Endodermal cell (in vitro differentiated cells): ENCODE results near the gene BAD. TPM values are rescaled to one million over a fixed set of nuclear protein-coding genes. Genes with fewer than 3 reads are reported as not detected.
A peak's percentile ranks its signal among the peaks of the same experiment; 100 is the strongest.

Experiments used
- DNase-seq: peaks from one replicate; pipeline ENCODE4 v3.0.0-alpha.2; 2017
- H3K27ac ChIP-seq: 2 replicates; pipeline ENCODE4 v1.5.1; 2013; ENCODE audit warnings: mild to moderate bottlenecking, low read depth, low read length, moderate library complexity
- H3K27me3 ChIP-seq: 2 replicates; pipeline ENCODE4 v1.6.1; 2013; ENCODE audit warnings: mild to moderate bottlenecking, low read length, moderate library complexity; ENCODE audit not compliant: insufficient read depth, control insufficient read depth, poor library complexity, severe bottlenecking
- H3K36me3 ChIP-seq: 2 replicates; pipeline ENCODE4 v1.7.0; 2013; ENCODE audit warnings: mild to moderate bottlenecking, low read length, moderate library complexity; ENCODE audit not compliant: control insufficient read depth, insufficient read depth
- H3K4me1 ChIP-seq: one replicate; pipeline ENCODE4 v1.7.0; 2013; ENCODE audit warnings: low read length; ENCODE audit not compliant: control insufficient read depth, insufficient read depth
- H3K4me3 ChIP-seq: 2 replicates; pipeline ENCODE4 v1.5.1; 2013; ENCODE audit warnings: mild to moderate bottlenecking, low read length, moderate library complexity
- H3K9ac ChIP-seq: 2 replicates; pipeline ENCODE4 v1.6.1; 2013; ENCODE audit warnings: mild to moderate bottlenecking, low read length, moderate library complexity; ENCODE audit not compliant: poor library complexity, severe bottlenecking; ENCODE audit errors: extremely low read depth
- H3K9me3 ChIP-seq: 2 replicates; pipeline ENCODE4 v1.6.1; 2013; ENCODE audit warnings: mild to moderate bottlenecking, low read length, moderate library complexity; ENCODE audit not compliant: control insufficient read depth
- H3K27ac Mint-ChIP-seq: 2 replicates; pipeline ENCODE4 v1.8.0; 2020; ENCODE audit warnings: mixed read lengths
- H3K27me3 Mint-ChIP-seq: 2 replicates; pipeline ENCODE4 v1.8.0; 2021; ENCODE audit warnings: mild to moderate bottlenecking, mixed read lengths; ENCODE audit not compliant: insufficient read depth
- H3K36me3 Mint-ChIP-seq: 2 replicates; pipeline ENCODE4 v1.8.0; 2020; ENCODE audit warnings: low read depth, mixed read lengths
- H3K4me1 Mint-ChIP-seq: 2 replicates; pipeline ENCODE4 v1.8.0; 2020; ENCODE audit warnings: mixed read lengths
- H3K4me3 Mint-ChIP-seq: 2 replicates; pipeline ENCODE4 v1.8.0; 2020; ENCODE audit warnings: mild to moderate bottlenecking, moderate library complexity, mixed read lengths
- H3K9me3 Mint-ChIP-seq: 2 replicates; pipeline ENCODE4 v1.8.0; 2020; ENCODE audit warnings: mild to moderate bottlenecking, mixed read lengths
- WGBS, 2 experiments: methylation state at CpG; one replicate each; pipeline versions ENCODE4 v1.1.5 to v1.1.7; 2013; ENCODE audit warnings: missing lambda C conversion rate in 2 of 2, mixed read lengths in 1 of 2; ENCODE audit not compliant: insufficient coverage in 1 of 2, insufficient read length in 1 of 2; 5-methylcytosine and 5-hydroxymethylcytosine counted together
- total RNA-seq, 2 donors: library from RNA; stranded (reverse); fragmentation: NEBNext Ultra II Directional in 1 of 2; extraction: Animal tissue kit (Norgen Biotek cat#: 25700) in 1 of 2; gene quantifications; 2 replicates in 1 of 2; 3 replicates in 1 of 2; pipeline ENCODE4 v1.2.1, GENCODE V29; 2021
- TF ChIP-seq, protein P1 (sequence below): fragments of 200-600 bp; sonication (generic); conservative IDR thresholded peaks from 2 replicates; pipeline ENCODE4 v1.5.0; 2021; ENCODE audit warnings: antibody characterized with exemption, mild to moderate bottlenecking

Gene BAD
- total RNA-seq, 2 donors from 2014 or later: 42.3 to 48.2 TPM

DNA sequence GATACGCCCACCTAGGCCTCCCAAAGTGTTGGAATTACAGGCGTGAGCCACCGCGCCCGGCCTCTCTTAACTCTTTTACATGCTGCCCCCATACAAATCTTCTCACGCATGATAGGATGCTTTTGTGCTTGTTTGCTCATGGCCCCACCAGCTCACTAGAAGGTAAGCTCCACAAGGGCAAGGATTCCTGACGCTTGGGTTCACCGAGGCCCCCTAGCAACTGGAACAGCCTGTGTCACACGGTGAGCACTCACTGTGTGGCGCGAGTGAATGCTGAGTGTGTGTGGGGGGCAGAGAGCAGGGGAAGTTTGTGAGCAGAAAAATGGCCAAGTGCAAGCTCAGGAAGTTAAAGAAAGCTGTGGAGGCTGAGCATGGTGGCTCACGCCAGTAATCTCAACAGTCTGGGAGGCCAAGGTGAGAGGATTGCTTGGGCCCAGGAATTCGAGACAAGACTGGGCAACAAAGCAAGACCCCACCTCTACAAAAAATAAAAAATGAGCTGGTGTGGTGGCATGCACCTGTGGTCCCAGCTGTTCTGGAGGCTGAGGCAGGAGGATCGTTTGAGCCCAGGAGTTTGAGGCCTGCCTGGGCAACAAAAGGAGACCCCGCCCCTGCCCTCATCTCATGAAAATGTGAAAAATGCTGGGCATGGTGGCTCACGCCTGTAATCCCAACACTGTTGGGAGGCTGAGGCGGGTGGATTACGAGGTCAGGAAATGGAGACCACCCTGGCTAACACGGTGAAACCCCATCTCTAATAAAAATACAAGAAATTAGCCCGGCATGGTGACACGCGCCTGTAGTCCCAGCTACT is 2.3 kb downstream of the BAD start:
- WGBS, 2 experiments: 95% methylated on average over 13 to 22 of the region's 22 CpGs
- TF ChIP-seq, protein P1, sequence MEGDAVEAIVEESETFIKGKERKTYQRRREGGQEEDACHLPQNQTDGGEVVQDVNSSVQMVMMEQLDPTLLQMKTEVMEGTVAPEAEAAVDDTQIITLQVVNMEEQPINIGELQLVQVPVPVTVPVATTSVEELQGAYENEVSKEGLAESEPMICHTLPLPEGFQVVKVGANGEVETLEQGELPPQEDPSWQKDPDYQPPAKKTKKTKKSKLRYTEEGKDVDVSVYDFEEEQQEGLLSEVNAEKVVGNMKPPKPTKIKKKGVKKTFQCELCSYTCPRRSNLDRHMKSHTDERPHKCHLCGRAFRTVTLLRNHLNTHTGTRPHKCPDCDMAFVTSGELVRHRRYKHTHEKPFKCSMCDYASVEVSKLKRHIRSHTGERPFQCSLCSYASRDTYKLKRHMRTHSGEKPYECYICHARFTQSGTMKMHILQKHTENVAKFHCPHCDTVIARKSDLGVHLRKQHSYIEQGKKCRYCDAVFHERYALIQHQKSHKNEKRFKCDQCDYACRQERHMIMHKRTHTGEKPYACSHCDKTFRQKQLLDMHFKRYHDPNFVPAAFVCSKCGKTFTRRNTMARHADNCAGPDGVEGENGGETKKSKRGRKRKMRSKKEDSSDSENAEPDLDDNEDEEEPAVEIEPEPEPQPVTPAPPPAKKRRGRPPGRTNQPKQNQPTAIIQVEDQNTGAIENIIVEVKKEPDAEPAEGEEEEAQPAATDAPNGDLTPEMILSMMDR: no peak
- H3K9ac ChIP-seq: no peak overlapping the region

DNA sequence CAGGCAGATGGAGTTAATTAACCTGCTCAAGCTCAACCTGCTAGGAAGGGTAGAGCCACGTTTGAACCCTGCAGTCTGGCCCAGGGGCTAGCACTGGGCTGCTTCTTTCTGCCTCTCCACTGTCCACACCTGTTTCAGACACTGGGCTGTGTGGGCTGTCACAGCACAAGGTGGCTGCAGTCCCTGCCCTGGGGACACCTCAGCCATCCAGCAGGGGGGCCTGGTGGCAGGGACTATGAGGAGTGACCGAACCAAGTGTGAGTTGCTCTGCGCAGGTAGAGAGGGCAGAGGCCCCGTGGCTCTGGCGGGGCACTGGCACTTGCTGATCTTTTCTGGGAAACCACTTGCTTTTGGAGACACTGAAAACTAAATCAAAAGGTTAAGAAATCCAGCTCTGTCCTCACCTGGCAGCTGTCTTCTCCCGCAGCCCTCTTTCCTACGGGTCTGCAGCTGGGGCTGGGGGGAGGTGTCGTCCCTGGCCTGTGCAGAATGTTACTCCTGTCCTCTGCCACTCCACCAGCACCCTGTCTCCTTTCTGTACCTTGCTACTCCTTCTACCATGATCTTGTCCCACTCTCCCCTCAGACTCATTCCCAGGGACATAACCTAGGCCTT is 5.8 kb downstream of the BAD start:
- DNase-seq: no peak
- 85 to 90% methylated on average over 7 to 8 of the region's 8 CpGs for WGBS, 2 experiments
- Mint-ChIP-seq H3K4me1 (peaks cover 3% of the 10 kb centered on the region), H3K27ac (no peak overlapping the region), H3K4me3 (no peak overlapping the region), H3K36me3 (peaks cover 33% of the 10 kb centered on the region), H3K9me3 (no peaks in the 10 kb centered on the region), H3K27me3 (no peaks in the 10 kb centered on the region)
- no peak overlapping the region for H3K9ac ChIP-seq
- H3K36me3 ChIP-seq: peaks cover 19% of the 10 kb centered on the region
- H3K9me3 ChIP-seq: no peaks in the 10 kb centered on the region
- no peaks in the 10 kb centered on the region for H3K27me3 ChIP-seq
- H3K4me1 ChIP-seq: no peaks in the 10 kb centered on the region
- TF ChIP-seq, protein P1: peak; percentile 16
- no peak overlapping the region for H3K4me3 ChIP-seq
- H3K27ac ChIP-seq: no peak overlapping the region

More for the DNA sequence above, 2.3 kb downstream of the BAD start:
- H3K27me3 Mint-ChIP-seq: no peaks in the 10 kb centered on the region
- H3K27ac Mint-ChIP-seq: no peak overlapping the region
- H3K27ac ChIP-seq: no peak overlapping the region
- H3K9me3 ChIP-seq: no peaks in the 10 kb centered on the region
- H3K4me3 Mint-ChIP-seq: no peak overlapping the region
- no peak for DNase-seq
- H3K4me3 ChIP-seq: no peak overlapping the region
- H3K36me3 Mint-ChIP-seq: peaks cover 24% of the 10 kb centered on the region
- peaks cover 16% of the 10 kb centered on the region for H3K36me3 ChIP-seq
- no peaks in the 10 kb centered on the region for H3K4me1 ChIP-seq
- H3K27me3 ChIP-seq: no peaks in the 10 kb centered on the region
- H3K9me3 Mint-ChIP-seq: no peaks in the 10 kb centered on the region
- peaks cover 4% of the 10 kb centered on the region for H3K4me1 Mint-ChIP-seq

DNA sequence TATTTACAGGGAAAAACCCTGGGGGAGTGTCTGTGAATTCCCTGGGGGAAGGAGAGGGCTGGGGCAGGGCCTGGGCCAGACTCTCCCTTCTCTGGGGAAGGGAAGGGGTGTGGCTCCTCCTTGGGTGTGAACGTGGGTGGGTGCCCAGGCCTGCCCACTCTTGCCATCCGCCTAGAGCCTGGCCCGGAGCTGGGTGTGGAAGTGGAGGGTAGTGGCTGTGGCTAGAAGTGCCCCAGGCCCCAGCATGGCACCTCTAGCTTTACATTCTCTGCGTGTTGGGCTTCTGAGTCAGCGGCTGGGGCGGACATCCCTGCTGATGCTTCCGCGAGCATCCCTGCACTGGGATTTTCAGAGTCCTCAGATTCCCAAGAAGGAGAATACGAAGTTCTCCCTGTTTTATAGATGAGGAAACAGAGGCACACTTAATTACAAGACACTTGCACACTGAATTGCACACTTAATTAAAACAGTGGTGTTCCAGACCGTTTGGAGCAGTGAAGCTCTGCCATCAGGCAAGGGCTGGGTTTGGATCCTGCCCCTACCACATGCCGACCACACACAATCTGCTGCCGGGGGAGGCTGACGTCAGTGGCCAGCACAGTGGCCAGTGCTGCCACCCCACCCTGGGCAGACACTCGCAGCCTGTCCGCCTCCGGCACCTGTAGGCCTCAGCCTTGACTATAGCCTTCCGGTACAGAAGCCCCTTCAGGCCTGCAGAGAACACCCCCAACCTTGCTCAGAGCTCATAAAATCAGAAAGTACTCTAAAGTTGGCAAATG is 7.6 kb downstream of the BAD start:
- no peak for DNase-seq
- Histone ChIP-seq H3K27ac (no peak overlapping the region), H3K36me3 (peaks cover 9% of the 10 kb centered on the region), H3K9me3 (no peaks in the 10 kb centered on the region), H3K9ac (no peak overlapping the region), H3K27me3 (no peaks in the 10 kb centered on the region), H3K4me1 (no peaks in the 10 kb centered on the region), H3K4me3 (no peak overlapping the region)
- Mint-ChIP-seq H3K27ac (no peak overlapping the region), H3K4me3 (no peak overlapping the region), H3K36me3 (peaks cover 27% of the 10 kb centered on the region), H3K9me3 (no peaks in the 10 kb centered on the region), H3K4me1 (peaks cover 3% of the 10 kb centered on the region), H3K27me3 (no peaks in the 10 kb centered on the region)
- TF ChIP-seq, protein P1: no peak
- WGBS, 2 experiments: 91% methylated on average over 11 to 17 of the region's 17 CpGs
